HepG2 (cell line): Measurements from ENCODE around the gene WDR43. TPM values are rescaled to one million over a fixed set of nuclear protein-coding genes. Genes with fewer than 3 reads are reported as not detected.

ENCODE experiments used
- CHD4 ChIP-seq: fragments of 200-600 bp; sonication (generic); IDR thresholded peaks from 2 replicates; pipeline ENCODE4 v1.7.0; 2017; ENCODE audit warnings: mild to moderate bottlenecking, low read length, borderline replicate concordance
- DPF2 ChIP-seq: sonication (generic); formaldehyde crosslinking; IDR thresholded peaks from 2 replicates; pipeline ENCODE4 v1.4.0; 2020; ENCODE audit warnings: mild to moderate bottlenecking, low read depth, missing genetic modification reagents, borderline replicate concordance
- DR1 ChIP-seq: sonication (generic); formaldehyde crosslinking; IDR thresholded peaks from 2 replicates; pipeline ENCODE4 v1.8.0; 2021; ENCODE audit warnings: mild to moderate bottlenecking, missing genetic modification reagents, inconsistent platforms
- FOXC1 ChIP-seq: sonication (generic); formaldehyde crosslinking; IDR thresholded peaks from 2 replicates; pipeline ENCODE4 v1.8.0; 2022; ENCODE audit warnings: mild to moderate bottlenecking, missing genetic modification reagents, borderline replicate concordance
- GLI4 ChIP-seq: sonication (generic); formaldehyde crosslinking; IDR thresholded peaks from 2 replicates; pipeline ENCODE4 v1.5.1; 2020; ENCODE audit warnings: missing genetic modification reagents, mild to moderate bottlenecking, moderate library complexity, borderline replicate concordance
- GPN1 ChIP-seq: sonication (generic); formaldehyde crosslinking; IDR thresholded peaks from 2 replicates; pipeline ENCODE4 v1.5.1; 2020; ENCODE audit warnings: missing genetic modification reagents, borderline replicate concordance
- IRF2 ChIP-seq: IDR thresholded peaks from 2 replicates; pipeline ENCODE4 v1.6.1; 2018; ENCODE audit warnings: missing genetic modification reagents, missing compliant biosample characterization
- JUNB ChIP-seq: sonication (generic); formaldehyde crosslinking; IDR thresholded peaks from 2 replicates; pipeline ENCODE4 v1.8.0; 2022; ENCODE audit warnings: missing genetic modification reagents, mild to moderate bottlenecking, borderline replicate concordance
- MXD1 ChIP-seq: sonication (generic); formaldehyde crosslinking; IDR thresholded peaks from 2 replicates; pipeline ENCODE4 v1.4.0; 2020; ENCODE audit warnings: mild to moderate bottlenecking, missing genetic modification reagents
- NBN ChIP-seq: fragments of 450-650 bp; conservative IDR thresholded peaks from 2 replicates; pipeline ENCODE4 v1.6.1; 2017
- NR1H2 ChIP-seq: sonication (generic); formaldehyde crosslinking; IDR thresholded peaks from 2 replicates; pipeline ENCODE4 v1.8.1; 2022; ENCODE audit warnings: low read depth, missing genetic modification reagents, borderline replicate concordance
- RAD51 ChIP-seq: fragments of 450-650 bp; IDR thresholded peaks from 2 replicates; pipeline ENCODE4 v1.6.1; 2016; ENCODE audit warnings: borderline replicate concordance
- RXRB ChIP-seq: IDR thresholded peaks from 2 replicates; pipeline ENCODE4 v1.6.1; 2016; ENCODE audit warnings: borderline replicate concordance, missing genetic modification reagents, missing compliant biosample characterization
- SCMH1 ChIP-seq: sonication (generic); formaldehyde crosslinking; IDR thresholded peaks from 2 replicates; pipeline ENCODE4 v1.9.0; 2021; ENCODE audit warnings: missing genetic modification reagents, mild to moderate bottlenecking, borderline replicate concordance
- SNAPC2 ChIP-seq: sonication (generic); formaldehyde crosslinking; IDR thresholded peaks from 2 replicates; pipeline ENCODE4 v1.8.1; 2022; ENCODE audit warnings: mild to moderate bottlenecking, missing genetic modification reagents
- SSRP1 ChIP-seq: IDR thresholded peaks from 2 replicates; pipeline ENCODE4 v1.6.1; 2016; ENCODE audit warnings: control low read depth
- TARDBP ChIP-seq: sonication (generic); formaldehyde crosslinking; IDR thresholded peaks from 2 replicates; pipeline ENCODE4 v1.8.0; 2022; ENCODE audit warnings: mild to moderate bottlenecking, missing genetic modification reagents
- TOPORS ChIP-seq: sonication (generic); formaldehyde crosslinking; IDR thresholded peaks from 2 replicates; pipeline ENCODE4 v1.8.0; 2023; ENCODE audit warnings: mild to moderate bottlenecking, missing genetic modification reagents
- XBP1 ChIP-seq: sonication (generic); formaldehyde crosslinking; IDR thresholded peaks from 2 replicates; pipeline ENCODE4 v1.5.0; 2020; ENCODE audit warnings: missing genetic modification reagents
- ZC3H13 ChIP-seq: sonication (generic); formaldehyde crosslinking; IDR thresholded peaks from 2 replicates; pipeline ENCODE4 v1.8.1; 2023; ENCODE audit warnings: mild to moderate bottlenecking, missing genetic modification reagents, moderate library complexity
- ZMAT3 ChIP-seq: sonication (generic); formaldehyde crosslinking; conservative IDR thresholded peaks from 2 replicates; pipeline ENCODE4 v1.7.0; 2021; ENCODE audit warnings: missing genetic modification reagents
- ZNF207 ChIP-seq: fragments of 450-650 bp; IDR thresholded peaks from 2 replicates; pipeline ENCODE4 v1.6.1; 2016; ENCODE audit warnings: antibody characterized with exemption, borderline replicate concordance
- ZNF547 ChIP-seq: sonication (generic); formaldehyde crosslinking; IDR thresholded peaks from 2 replicates; pipeline ENCODE4 v1.5.1; 2020; ENCODE audit warnings: mild to moderate bottlenecking, missing genetic modification reagents
- ZNF576 ChIP-seq: sonication (generic); formaldehyde crosslinking; IDR thresholded peaks from 2 replicates; pipeline ENCODE4 v1.4.0; 2020; ENCODE audit warnings: mild to moderate bottlenecking, missing genetic modification reagents
- ZNF660 ChIP-seq: sonication (generic); formaldehyde crosslinking; IDR thresholded peaks from 2 replicates; pipeline ENCODE4 v1.5.1; 2020; ENCODE audit warnings: mild to moderate bottlenecking, low read depth, missing genetic modification reagents, borderline replicate concordance
- ZNF691 ChIP-seq: sonication (generic); formaldehyde crosslinking; IDR thresholded peaks from 2 replicates; pipeline ENCODE4 v1.4.0; 2020; ENCODE audit warnings: missing genetic modification reagents, low read depth, mild to moderate bottlenecking, borderline replicate concordance
- ZNF772 ChIP-seq: sonication (generic); formaldehyde crosslinking; IDR thresholded peaks from 2 replicates; pipeline ENCODE4 v1.5.0; 2020; ENCODE audit warnings: mild to moderate bottlenecking, missing genetic modification reagents
- ZSCAN29 ChIP-seq: sonication (generic); formaldehyde crosslinking; conservative IDR thresholded peaks from 2 replicates; pipeline ENCODE4 v1.4.0; 2020; ENCODE audit warnings: mild to moderate bottlenecking, missing genetic modification reagents
- ZSCAN5A ChIP-seq: sonication (generic); formaldehyde crosslinking; IDR thresholded peaks from 2 replicates; pipeline ENCODE4 v1.8.0; 2022; ENCODE audit warnings: mild to moderate bottlenecking, missing genetic modification reagents, borderline replicate concordance
- polyA plus RNA-seq, 8 experiments: library from polyadenylated mRNA; depleted of rRNA in 3 of 8; stranded (reverse) in 7 of 8; unstranded in 1 of 8; fragments of >200 nt; fragmentation: Illumina TruSeq in 4 of 8; extraction: Trizol in 4 of 8; gene quantifications; 2 replicates each; pipeline versions ENCODE4 v1.2.1 to v1.2.3, GENCODE V29; 2011 to 2016; ENCODE audit warnings: low read depth in 4 of 8, missing spikeins in 1 of 8, mixed read lengths in 1 of 8; ENCODE audit not compliant: insufficient read depth in 1 of 8
- total RNA-seq, 5 experiments: library from RNA; depleted of rRNA; stranded (reverse); fragments of >200 nt; fragmentation: Illumina TruSeq; extraction: Trizol; gene quantifications; 2 replicates each; pipeline ENCODE4 v1.2.3, GENCODE V29; 2016; ENCODE audit warnings: low read depth in 1 of 5

WDR43 gene
- total and polyA plus RNA-seq, 2 of the 13 experiments (the other 11 are each of a cell fraction or from before 2014, with no cell fraction given): 121 to 167 TPM

- TF ChIP-seq SCMH1 (CRISPR knock-in tag) (no peak), RAD51 (no peak), SNAPC2 (no peak), NBN (no peak), CHD4 (no peak), DR1 (CRISPR knock-in tag) (peak; percentile 91), ZMAT3 (CRISPR knock-in tag) (peak; percentile 98), ZC3H13 (peak; percentile 65; the same call in 1 of the 2 replicates), ZNF660 (CRISPR knock-in tag) (no peak), FOXC1 (CRISPR knock-in tag) (peak; percentile 99), ZNF691 (peak; percentile 94; the same call in 1 of the 2 replicates), SSRP1 (CRISPR knock-in tag) (no peak; the same call in 1 of the 2 replicates), ZNF772 (CRISPR knock-in tag) (peak; percentile 96), TARDBP (CRISPR knock-in tag) (peak; percentile 99), JUNB (no peak), DPF2 (CRISPR knock-in tag) (no peak), ZNF547 (peak; percentile 55; the same call in 1 of the 2 replicates), TOPORS (CRISPR knock-in tag) (no peak), GPN1 (no peak; the same call in 1 of the 2 replicates), ZNF576 (peak; percentile 82; the same call in 1 of the 2 replicates), ZNF207 (no peak), NR1H2 (CRISPR knock-in tag) (peak; percentile 69; the same call in 1 of the 2 replicates), ZSCAN29 (CRISPR knock-in tag) (0 out of 2 replicates have a peak, but pooled peaks have one; percentile 80), MXD1 (CRISPR knock-in tag) (peak; percentile 98), ZSCAN5A (CRISPR knock-in tag) (no peak; the same call in 1 of the 2 replicates), RXRB (peak; percentile 88), IRF2 (CRISPR knock-in tag) (peak; percentile 99), GLI4 (CRISPR knock-in tag) (0 out of 2 replicates have a peak, but pooled peaks have one; percentile 74), XBP1 (CRISPR knock-in tag) (no peak)
Measured at GRCh38 chr2:28870146-28870891, 24.1 kb upstream of the WDR43 start, which contains the start of gene TRMT61B (continued).
